Spleen (tissue), 11 donors: ENCODE data around the gene CKAP2L. TPM values are rescaled to one million over a fixed set of nuclear protein-coding genes. Genes with fewer than 3 reads are reported as not detected.

Experiments
- DNase-seq: peaks from one replicate; pipeline ENCODE4 v3.0.0-alpha.2; 2020
- H3K27ac ChIP-seq, 8 donors: fragments of 200-600 bp; sonication (generic) in 7 of 8; 1 replicate in 4 of 8; 2 replicates in 4 of 8; pipeline versions ENCODE4 v1.5.0 to v1.8.0; 2016 to 2021; ENCODE audit warnings: inconsistent platforms in 4 of 8, mild to moderate bottlenecking in 4 of 8, moderate library complexity in 1 of 8
- H3K27me3 ChIP-seq, 7 donors: fragments of 200-600 bp; sonication (generic) in 6 of 7; replicated peaks in 1 of 7; 1 replicate in 4 of 7; 2 replicates in 3 of 7; pipeline versions ENCODE4 v1.5.0 to v1.8.0; 2016 to 2021; ENCODE audit warnings: inconsistent platforms in 3 of 7, mild to moderate bottlenecking in 1 of 7
- H3K36me3 ChIP-seq, 6 donors: fragments of 200-600 bp; sonication (generic) in 5 of 6; 1 replicate in 4 of 6; 2 replicates in 2 of 6; pipeline versions ENCODE4 v1.5.0 to v1.8.0; 2016 to 2021; ENCODE audit warnings: inconsistent platforms in 2 of 6
- H3K4me1 ChIP-seq, 6 donors: fragments of 200-600 bp; sonication (generic) in 5 of 6; 1 replicate in 3 of 6; 2 replicates in 3 of 6; pipeline versions ENCODE4 v1.5.0 to v1.8.0; 2016 to 2021; ENCODE audit warnings: inconsistent platforms in 3 of 6
- H3K4me3 ChIP-seq, 8 donors: fragments of 200-600 bp; sonication (generic) in 7 of 8; 1 replicate in 4 of 8; 2 replicates in 4 of 8; pipeline versions ENCODE4 v1.5.0 to v1.8.0; 2016 to 2021; ENCODE audit warnings: inconsistent platforms in 4 of 8, mild to moderate bottlenecking in 4 of 8, moderate library complexity in 2 of 8
- H3K9me3 ChIP-seq, 8 donors: fragments of 200-600 bp; sonication (generic) in 7 of 8; 1 replicate in 4 of 8; 2 replicates in 4 of 8; pipeline versions ENCODE4 v1.5.0 to v1.8.0; 2016 to 2021; ENCODE audit warnings: inconsistent platforms in 4 of 8
- POLR2A ChIP-seq, 3 donors: fragments of 450-650 bp; IDR thresholded peaks; one replicate each; pipeline ENCODE4 v1.5.1; 2017; ENCODE audit warnings: antibody characterized with exemption in 3 of 3, mild to moderate bottlenecking in 1 of 3
- POLR2AphosphoS5 ChIP-seq, 3 donors: sonication (generic); formaldehyde crosslinking; IDR thresholded peaks; one replicate each; pipeline ENCODE4 v1.5.1; 2017; ENCODE audit warnings: antibody characterized with exemption in 3 of 3
- WGBS, 5 donors: extraction: QIAGEN DNeasy Blood & Tissue Kit in 3 of 5; methylation state at CpG; one replicate each; pipeline versions ENCODE4 v1.1.5 to v1.1.7; 2013 to 2018; 5-methylcytosine and 5-hydroxymethylcytosine counted together
- intact Hi-C: fragments of 100-400 bp; cut with DNase I; formaldehyde crosslinking; loops from one replicate; pipeline ENCODE4 v1.15.0; 2023; ENCODE audit warnings: low total_unique reads
- polyA plus RNA-seq, 3 donors: library from polyadenylated mRNA; stranded (reverse); fragments of 200-250 nt; gene quantifications; one replicate each; pipeline ENCODE4 v1.2.1, GENCODE V29; 2013
- total RNA-seq, 7 donors: library from RNA; depleted of rRNA in 3 of 7; stranded (reverse); fragments of >200 nt in 3 of 7; fragmentation: NEBNext Ultra II Directional in 4 of 7; extraction: Animal tissue kit (Norgen Biotek cat#: 25700) in 4 of 7; gene quantifications; one replicate each; pipeline versions ENCODE4 v1.1.0 to v1.2.1, GENCODE V29; 2016 to 2021
- TF ChIP-seq, protein P1 (sequence below), 11 experiments: fragments of 200-600 bp in 7 of 11; fragments of 450-650 bp in 4 of 11; sonication (generic) in 4 of 11; IDR thresholded peaks in 8 of 11; conservative IDR thresholded peaks in 3 of 11; 1 replicate in 7 of 11; 2 replicates in 4 of 11; pipeline versions ENCODE4 v1.4.0 to v1.8.0; 2016 to 2021; ENCODE audit warnings: antibody characterized with exemption in 11 of 11, inconsistent platforms in 4 of 11, mild to moderate bottlenecking in 1 of 11
- donor health status: healthy with polysubstance abuse.
- donor health status: DM: no; HTN: no; CAD: no; lungs with moderate emphysema.
- donor health status: DM: no; HTN: no; CAD: no.
- donor health status: Bipolar disorder and iron deficiency.
- donor health status: healthy.
- donor health status: DM: no; HTN: no; CAD: no.
- donor health status: DM: yes; HTN: yes; CAD: no.

The CKAP2L gene
- total and polyA plus RNA-seq, 10 donors, result 0.20 to 3.5 (median 1.5) TPM

GRCh38 chr2:112727276-112728028, 37.0 kb downstream of the CKAP2L start:
- WGBS, 5 donors, result 81 to 93% (median 88%) methylated on average over 18 to 19 of the region's 19 CpGs
- H3K27ac ChIP-seq, result no peak overlapping the region
- no peaks in the 10 kb centered on the region for H3K27me3 ChIP-seq
- H3K4me3 ChIP-seq, result no peak overlapping the region
- intact Hi-C loops, result loop anchor here (5.0 kb wide), 2 partner anchors 100 to 125 kb away; no protein-coding TSS in a partner anchor
- no peak for DNase-seq
- H3K36me3 ChIP-seq, result no peaks in the 10 kb centered on the region
- H3K4me1 ChIP-seq, result peaks cover 6 to 61% (median 29%) of the 10 kb centered on the region in 6 donors
- no peaks in the 10 kb centered on the region for H3K9me3 ChIP-seq
- TF ChIP-seq POLR2A (IDR thresholded peaks at IDR 0.05), result no peak
- TF ChIP-seq POLR2AphosphoS5 (IDR thresholded peaks at IDR 0.05), result no peak
- TF ChIP-seq, protein P1, sequence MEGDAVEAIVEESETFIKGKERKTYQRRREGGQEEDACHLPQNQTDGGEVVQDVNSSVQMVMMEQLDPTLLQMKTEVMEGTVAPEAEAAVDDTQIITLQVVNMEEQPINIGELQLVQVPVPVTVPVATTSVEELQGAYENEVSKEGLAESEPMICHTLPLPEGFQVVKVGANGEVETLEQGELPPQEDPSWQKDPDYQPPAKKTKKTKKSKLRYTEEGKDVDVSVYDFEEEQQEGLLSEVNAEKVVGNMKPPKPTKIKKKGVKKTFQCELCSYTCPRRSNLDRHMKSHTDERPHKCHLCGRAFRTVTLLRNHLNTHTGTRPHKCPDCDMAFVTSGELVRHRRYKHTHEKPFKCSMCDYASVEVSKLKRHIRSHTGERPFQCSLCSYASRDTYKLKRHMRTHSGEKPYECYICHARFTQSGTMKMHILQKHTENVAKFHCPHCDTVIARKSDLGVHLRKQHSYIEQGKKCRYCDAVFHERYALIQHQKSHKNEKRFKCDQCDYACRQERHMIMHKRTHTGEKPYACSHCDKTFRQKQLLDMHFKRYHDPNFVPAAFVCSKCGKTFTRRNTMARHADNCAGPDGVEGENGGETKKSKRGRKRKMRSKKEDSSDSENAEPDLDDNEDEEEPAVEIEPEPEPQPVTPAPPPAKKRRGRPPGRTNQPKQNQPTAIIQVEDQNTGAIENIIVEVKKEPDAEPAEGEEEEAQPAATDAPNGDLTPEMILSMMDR (IDR thresholded peaks at IDR 0.05 in 8 of 11, conservative IDR thresholded peaks at IDR 0.05 in 3 of 11), result no peak

- peak; percentile 99 for DNase-seq
- Histone ChIP-seq H3K27ac (peak overlapping the region in 1 of 8 donors; percentile 65), H3K4me3 (no peak overlapping the region), H3K27me3 (no peaks in the 10 kb centered on the region), H3K9me3 (no peaks in the 10 kb centered on the region), H3K4me1 (peaks cover 6 to 61% (median 29%) of the 10 kb centered on the region in 6 donors), H3K36me3 (no peaks in the 10 kb centered on the region)
- intact Hi-C loops, result loop anchor here (5.0 kb wide), 2 partner anchors 99 to 124 kb away; no protein-coding TSS in a partner anchor
- TF ChIP-seq, protein P1 (IDR thresholded peaks at IDR 0.05 in 8 of 11, conservative IDR thresholded peaks at IDR 0.05 in 3 of 11), result peak; percentile 93 to 99 (median 98)
- TF ChIP-seq POLR2A (IDR thresholded peaks at IDR 0.05), result no peak
- TF ChIP-seq POLR2AphosphoS5 (IDR thresholded peaks at IDR 0.05), result peak; percentile 73 to 84 (median 77)
- 27 to 37% (median 30%) methylated on average over 15 to 19 of the region's 19 CpGs for WGBS, 5 donors
These were observed 37.8 kb downstream of the CKAP2L start for GRCh38 chr2:112726487-112727190.

GRCh38 chr2:112725545-112726457, 38.6 kb downstream of the CKAP2L start:
- peak overlapping the region in 1 of 8 donors; percentile 65 for H3K27ac ChIP-seq
- TF ChIP-seq, protein P1 (IDR thresholded peaks at IDR 0.05 in 8 of 11, conservative IDR thresholded peaks at IDR 0.05 in 3 of 11), result peak in 1 of 11 experiments; percentile 0
- no peak for TF ChIP-seq POLR2A (IDR thresholded peaks at IDR 0.05)
- TF ChIP-seq POLR2AphosphoS5 (IDR thresholded peaks at IDR 0.05), result no peak
- WGBS, 5 donors, result 81 to 92% (median 85%) methylated on average over 9 to 15 of the region's 15 CpGs
- H3K4me1 ChIP-seq, result peaks cover 6 to 61% (median 29%) of the 10 kb centered on the region in 6 donors
- H3K27me3 ChIP-seq, result no peaks in the 10 kb centered on the region
- no peak for DNase-seq
- H3K9me3 ChIP-seq, result no peaks in the 10 kb centered on the region
- intact Hi-C loops, result loop anchor here (5.0 kb wide), 2 partner anchors 98 to 124 kb away; no protein-coding TSS in a partner anchor
- no peaks in the 10 kb centered on the region for H3K36me3 ChIP-seq
- no peak overlapping the region for H3K4me3 ChIP-seq
